HG03571 (cell line): ENCODE results near the gene RFTN1.
A peak's percentile ranks its signal among the peaks of the same experiment; 100 is the strongest.

Experiments used
- ATAC-seq: cut with Tn5 transposase; IDR thresholded peaks from one replicate; pipeline ENCODE4 v1.9.1; 2021; ENCODE audit not compliant: unreplicated experiment

RFTN1 gene

DNA sequence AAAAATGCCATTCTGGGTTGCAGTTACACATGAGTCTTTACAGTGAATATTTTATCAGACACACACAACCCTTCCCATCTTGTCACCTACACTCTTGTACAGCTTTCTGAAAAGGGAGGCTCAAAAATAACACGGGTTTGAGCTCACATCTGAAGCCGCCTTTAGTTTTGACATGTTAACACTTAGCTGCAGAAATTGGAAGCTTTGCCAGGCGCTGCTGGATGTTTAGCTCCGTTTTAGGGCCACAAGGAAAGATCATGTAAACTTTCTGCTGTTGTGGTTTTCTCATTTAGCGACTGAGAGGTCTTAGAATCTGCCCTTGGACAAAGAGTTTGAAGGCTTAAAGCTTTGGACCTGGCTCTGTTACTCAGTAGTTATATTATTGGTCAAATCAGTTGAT lies 128.3 kb downstream of the RFTN1 start:
- ATAC-seq: no peak

- ATAC-seq: no peak
These were observed 129.6 kb downstream of the RFTN1 start for GRCh38 chr3:16383864-16384263.

- peak; percentile 41 for ATAC-seq
These were observed 130.7 kb downstream of the RFTN1 start for GRCh38 chr3:16382845-16383244.

DNA sequence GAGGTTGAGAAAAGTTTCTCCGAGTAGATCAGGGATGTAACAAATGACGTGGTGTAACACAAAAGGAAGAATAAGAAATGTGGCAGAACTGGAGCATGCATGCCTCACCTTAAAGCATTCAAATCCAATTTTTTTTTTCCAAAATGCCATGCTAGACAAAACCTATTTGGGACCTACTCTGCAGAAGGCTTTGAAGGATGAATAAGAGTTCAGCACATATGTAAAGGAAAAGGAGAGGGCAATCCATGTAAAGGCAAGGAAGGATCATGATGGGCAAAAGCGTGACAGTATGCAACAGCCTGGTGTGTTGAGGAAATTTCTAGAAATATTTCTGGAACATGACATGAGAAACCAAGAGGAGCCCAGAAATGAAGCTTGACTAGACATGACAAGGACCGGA lies 132.1 kb downstream of the RFTN1 start:
- ATAC-seq: no peak

DNA sequence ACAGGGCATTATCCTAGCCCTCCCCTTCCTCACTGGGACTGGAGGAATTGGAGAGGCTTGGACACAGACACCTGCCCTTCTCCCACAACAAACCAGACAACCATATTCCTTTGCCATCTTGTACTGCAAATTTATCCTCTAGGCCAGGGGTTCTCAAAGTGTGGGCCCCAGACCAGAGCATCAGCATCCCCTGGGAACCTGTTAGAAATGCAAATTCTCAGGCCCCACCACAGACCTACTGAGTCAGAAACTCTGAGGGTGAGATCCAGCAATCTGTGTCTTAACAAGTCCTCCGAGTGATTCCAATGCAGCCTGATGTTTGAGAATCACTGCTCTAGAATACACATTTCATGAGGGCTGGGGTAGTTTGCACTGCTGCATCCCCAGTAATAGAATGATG lies 133.1 kb downstream of the RFTN1 start:
- no peak for ATAC-seq

DNA sequence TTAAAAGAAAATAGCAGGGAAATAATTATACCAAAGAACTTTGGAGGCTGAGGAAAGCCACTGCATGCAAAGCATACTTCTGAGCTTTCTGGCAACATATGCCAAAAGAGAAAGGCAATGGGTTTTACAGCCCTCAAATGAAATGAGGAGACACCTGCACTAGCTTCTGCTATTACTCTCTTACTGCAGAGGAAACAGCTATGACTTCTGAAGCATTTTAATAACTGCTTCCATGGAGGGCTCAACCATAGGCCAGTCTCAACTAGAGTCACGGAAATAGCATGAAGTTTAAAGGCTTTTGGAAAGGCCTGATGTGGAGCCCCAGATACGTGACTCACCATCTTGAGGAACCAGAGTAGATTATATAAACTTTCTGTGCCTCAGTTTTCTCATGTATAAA lies 133.7 kb downstream of the RFTN1 start:
- no peak for ATAC-seq

GRCh38 chr3:16378920-16379319 lies 134.6 kb downstream of the RFTN1 start:
- ATAC-seq: peak; percentile 45

DNA sequence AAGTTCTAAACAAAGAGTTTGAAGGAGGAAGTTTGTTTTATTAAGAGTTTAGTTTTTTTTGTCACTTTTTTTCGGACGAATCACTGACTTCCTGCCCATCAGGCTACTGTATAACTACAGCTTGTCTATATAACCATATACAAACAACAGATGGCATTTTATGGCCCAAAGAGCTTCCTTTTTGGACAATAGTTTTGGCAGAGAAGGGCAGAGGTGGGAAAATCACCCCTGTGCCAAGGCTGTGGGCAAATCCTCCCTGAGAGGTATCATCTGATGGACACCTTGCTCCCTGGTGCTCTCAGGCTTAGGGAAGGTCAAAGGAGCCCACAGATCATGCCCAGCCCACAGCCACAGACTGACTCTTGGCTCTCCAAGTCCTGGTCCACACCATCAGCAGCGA lies 135.1 kb downstream of the RFTN1 start:
- no peak for ATAC-seq

- ATAC-seq: no peak
These were observed 135.6 kb downstream of the RFTN1 start for GRCh38 chr3:16377847-16378302.

GRCh38 chr3:16377196-16377595 lies 136.3 kb downstream of the RFTN1 start:
- ATAC-seq: no peak

GRCh38 chr3:16375891-16376290 lies 137.6 kb downstream of the RFTN1 start:
- no peak for ATAC-seq

DNA sequence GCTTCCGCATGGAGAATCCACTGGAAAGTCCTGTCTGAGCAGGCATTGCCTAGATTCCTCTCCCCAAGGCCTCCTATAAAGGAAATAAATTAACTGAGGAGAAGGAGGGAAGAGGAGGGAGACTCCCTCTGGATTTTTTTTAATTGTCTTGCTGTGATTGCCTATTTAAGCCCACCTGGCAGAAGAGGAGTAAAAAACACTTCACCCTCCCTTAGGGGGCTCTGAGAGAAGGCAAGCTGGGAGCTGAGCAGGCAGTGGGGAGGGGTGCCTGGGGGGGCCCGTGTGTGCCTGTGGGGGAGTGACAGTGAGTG lies 138.6 kb downstream of the RFTN1 start:
- no peak for ATAC-seq

GRCh38 chr3:16374047-16374934 lies 139.2 kb downstream of the RFTN1 start:
- ATAC-seq: peak; percentile 33

DNA sequence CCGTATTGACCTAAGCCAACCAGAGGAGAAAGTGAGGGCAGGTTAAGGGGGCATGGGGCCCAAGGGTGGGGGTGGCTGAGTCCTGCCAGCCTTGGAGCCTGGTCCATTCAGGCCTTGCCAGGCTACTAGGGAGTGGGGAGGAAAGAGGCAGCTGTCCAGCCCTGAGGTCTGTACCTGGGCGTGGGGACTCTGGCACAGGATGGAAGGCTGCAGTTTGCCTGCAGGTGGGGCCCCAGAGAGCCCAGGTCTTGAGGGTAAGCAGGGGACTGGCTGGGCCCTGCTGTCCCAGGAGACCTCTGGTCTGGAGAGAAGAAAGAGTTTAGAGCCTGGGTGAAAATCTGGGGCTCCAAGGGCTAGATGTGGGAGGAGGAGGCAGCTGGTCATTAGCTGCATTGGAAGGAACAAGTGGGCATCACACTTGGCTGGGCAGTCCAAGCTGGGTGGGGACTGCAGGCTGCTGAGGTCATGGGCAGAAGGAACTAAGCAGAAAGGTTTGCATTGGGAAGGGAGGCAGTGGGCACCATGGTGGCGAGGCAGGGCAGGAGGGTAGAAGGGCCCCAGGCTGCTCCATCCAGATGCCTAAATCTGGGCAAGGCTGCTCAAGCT lies 140.1 kb downstream of the RFTN1 start:
- ATAC-seq: no peak

- no peak for ATAC-seq
These were observed 140.9 kb downstream of the RFTN1 start for GRCh38 chr3:16372362-16373292.

GRCh38 chr3:16370872-16371740 lies 142.4 kb downstream of the RFTN1 start:
- ATAC-seq: no peak

GRCh38 chr3:16370503-16370871 lies 143.0 kb downstream of the RFTN1 start:
- no peak for ATAC-seq

GRCh38 chr3:16369885-16370284 lies 143.6 kb downstream of the RFTN1 start:
- ATAC-seq: no peak

GRCh38 chr3:16369276-16369675 lies 144.2 kb downstream of the RFTN1 start:
- no peak for ATAC-seq

GRCh38 chr3:16366581-16366980 lies 146.9 kb downstream of the RFTN1 start:
- no peak for ATAC-seq
